KMS-11 (cell line): ENCODE measurements around the gene SLC9A9.

ENCODE experiments used
- H2AFZ ChIP-seq: fragments of 200-600 bp; sonication (generic); 2 replicates; pipeline ENCODE4 v1.6.1; 2016; ENCODE audit warnings: antibody characterized with exemption, mixed run types, low read depth
- H3K27ac ChIP-seq: fragments of 200-600 bp; sonication (generic); 2 replicates; pipeline ENCODE4 v1.6.1; 2016; ENCODE audit warnings: mild to moderate bottlenecking, mixed run types
- H3K27me3 ChIP-seq: fragments of 200-600 bp; sonication (generic); 2 replicates; pipeline ENCODE4 v1.6.1; 2017; ENCODE audit warnings: mild to moderate bottlenecking, low read depth, mixed run types, moderate library complexity; ENCODE audit not compliant: insufficient read depth
- H3K36me3 ChIP-seq: fragments of 200-600 bp; sonication (generic); 2 replicates; pipeline ENCODE4 v1.6.1; 2017; ENCODE audit warnings: mild to moderate bottlenecking, mixed run types; ENCODE audit not compliant: insufficient read depth
- H3K4me1 ChIP-seq: fragments of 200-600 bp; sonication (generic); 2 replicates; pipeline ENCODE4 v1.6.1; 2016; ENCODE audit warnings: mild to moderate bottlenecking, low read depth, mixed run types; ENCODE audit not compliant: poor library complexity, severe bottlenecking
- H3K4me2 ChIP-seq: fragments of 200-600 bp; sonication (generic); 2 replicates; pipeline ENCODE4 v1.7.0; 2016; ENCODE audit warnings: mild to moderate bottlenecking, mixed run types
- H3K4me3 ChIP-seq: fragments of 200-600 bp; sonication (generic); IDR thresholded peaks from 2 replicates; pipeline ENCODE4 v1.6.1; 2017; ENCODE audit warnings: low read depth, low read length, mixed read lengths; ENCODE audit not compliant: insufficient read depth
- H3K79me2 ChIP-seq: fragments of 200-600 bp; sonication (generic); 2 replicates; pipeline ENCODE4 v1.6.1; 2016; ENCODE audit warnings: low read depth, mixed run types; ENCODE audit not compliant: insufficient read depth
- H3K9ac ChIP-seq: fragments of 200-600 bp; sonication (generic); 2 replicates; pipeline ENCODE4 v1.6.1; 2016; ENCODE audit warnings: mild to moderate bottlenecking, mixed run types
- H4K20me1 ChIP-seq: fragments of 200-600 bp; sonication (generic); 2 replicates; pipeline ENCODE4 v1.6.1; 2016; ENCODE audit warnings: mild to moderate bottlenecking, mixed run types; ENCODE audit not compliant: insufficient read depth
- TF ChIP-seq, protein P1 (sequence below): fragments of 200-600 bp; sonication (generic); conservative IDR thresholded peaks from 2 replicates; pipeline ENCODE4 v1.6.1; 2017; ENCODE audit warnings: low read depth, mild to moderate bottlenecking, antibody characterized with exemption, low read length, moderate library complexity, mixed read lengths

Gene SLC9A9

DNA sequence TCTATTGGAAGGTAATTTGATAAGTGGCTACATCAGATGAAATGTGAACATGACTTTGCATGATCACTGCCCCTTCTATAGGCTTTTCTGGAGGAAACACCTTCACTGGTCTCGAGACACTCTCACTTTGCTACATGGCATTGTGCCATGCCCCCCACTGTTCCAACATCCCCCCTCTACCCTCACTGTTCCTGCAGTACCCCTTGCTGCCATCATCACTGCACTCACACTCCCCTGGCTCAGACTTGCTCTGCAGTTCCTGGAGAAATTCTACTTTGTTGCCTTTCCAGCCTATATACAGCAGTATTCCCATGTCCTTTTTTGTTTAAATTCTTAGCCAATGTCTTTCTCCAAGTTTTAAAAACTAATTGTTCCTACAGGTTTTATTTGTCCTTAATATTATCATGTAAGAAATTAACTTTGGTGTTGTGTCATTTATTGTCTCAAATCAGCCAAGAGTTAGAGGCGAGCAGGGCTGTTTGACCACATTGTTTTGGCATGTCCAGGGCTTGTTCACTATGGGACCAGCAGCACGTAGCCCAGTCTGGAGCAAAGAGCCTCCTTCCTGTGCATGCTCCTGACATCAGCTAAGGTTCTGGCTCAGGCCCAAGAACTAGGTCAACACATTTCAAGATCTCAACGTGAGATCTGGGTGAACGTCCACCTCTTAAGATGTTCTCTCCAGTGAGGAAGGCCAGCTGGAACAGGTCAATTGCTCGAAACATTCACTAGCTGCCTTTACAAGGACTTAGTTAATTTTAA lies 246.4 kb downstream of the SLC9A9 start:
- H2AFZ ChIP-seq, result no peak overlapping the region
- no peaks in the 10 kb centered on the region for H3K4me1 ChIP-seq
- H3K4me2 ChIP-seq, result no peak overlapping the region
- H4K20me1 ChIP-seq, result no peaks in the 10 kb centered on the region
- no peak overlapping the region for H3K4me3 ChIP-seq
- H3K79me2 ChIP-seq, result no peaks in the 10 kb centered on the region
- TF ChIP-seq, protein P1, sequence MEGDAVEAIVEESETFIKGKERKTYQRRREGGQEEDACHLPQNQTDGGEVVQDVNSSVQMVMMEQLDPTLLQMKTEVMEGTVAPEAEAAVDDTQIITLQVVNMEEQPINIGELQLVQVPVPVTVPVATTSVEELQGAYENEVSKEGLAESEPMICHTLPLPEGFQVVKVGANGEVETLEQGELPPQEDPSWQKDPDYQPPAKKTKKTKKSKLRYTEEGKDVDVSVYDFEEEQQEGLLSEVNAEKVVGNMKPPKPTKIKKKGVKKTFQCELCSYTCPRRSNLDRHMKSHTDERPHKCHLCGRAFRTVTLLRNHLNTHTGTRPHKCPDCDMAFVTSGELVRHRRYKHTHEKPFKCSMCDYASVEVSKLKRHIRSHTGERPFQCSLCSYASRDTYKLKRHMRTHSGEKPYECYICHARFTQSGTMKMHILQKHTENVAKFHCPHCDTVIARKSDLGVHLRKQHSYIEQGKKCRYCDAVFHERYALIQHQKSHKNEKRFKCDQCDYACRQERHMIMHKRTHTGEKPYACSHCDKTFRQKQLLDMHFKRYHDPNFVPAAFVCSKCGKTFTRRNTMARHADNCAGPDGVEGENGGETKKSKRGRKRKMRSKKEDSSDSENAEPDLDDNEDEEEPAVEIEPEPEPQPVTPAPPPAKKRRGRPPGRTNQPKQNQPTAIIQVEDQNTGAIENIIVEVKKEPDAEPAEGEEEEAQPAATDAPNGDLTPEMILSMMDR, result no peak
- no peaks in the 10 kb centered on the region for H3K36me3 ChIP-seq
- H3K27me3 ChIP-seq, result no peaks in the 10 kb centered on the region
- H3K27ac ChIP-seq, result no peak overlapping the region
- H3K9ac ChIP-seq, result no peak overlapping the region

DNA sequence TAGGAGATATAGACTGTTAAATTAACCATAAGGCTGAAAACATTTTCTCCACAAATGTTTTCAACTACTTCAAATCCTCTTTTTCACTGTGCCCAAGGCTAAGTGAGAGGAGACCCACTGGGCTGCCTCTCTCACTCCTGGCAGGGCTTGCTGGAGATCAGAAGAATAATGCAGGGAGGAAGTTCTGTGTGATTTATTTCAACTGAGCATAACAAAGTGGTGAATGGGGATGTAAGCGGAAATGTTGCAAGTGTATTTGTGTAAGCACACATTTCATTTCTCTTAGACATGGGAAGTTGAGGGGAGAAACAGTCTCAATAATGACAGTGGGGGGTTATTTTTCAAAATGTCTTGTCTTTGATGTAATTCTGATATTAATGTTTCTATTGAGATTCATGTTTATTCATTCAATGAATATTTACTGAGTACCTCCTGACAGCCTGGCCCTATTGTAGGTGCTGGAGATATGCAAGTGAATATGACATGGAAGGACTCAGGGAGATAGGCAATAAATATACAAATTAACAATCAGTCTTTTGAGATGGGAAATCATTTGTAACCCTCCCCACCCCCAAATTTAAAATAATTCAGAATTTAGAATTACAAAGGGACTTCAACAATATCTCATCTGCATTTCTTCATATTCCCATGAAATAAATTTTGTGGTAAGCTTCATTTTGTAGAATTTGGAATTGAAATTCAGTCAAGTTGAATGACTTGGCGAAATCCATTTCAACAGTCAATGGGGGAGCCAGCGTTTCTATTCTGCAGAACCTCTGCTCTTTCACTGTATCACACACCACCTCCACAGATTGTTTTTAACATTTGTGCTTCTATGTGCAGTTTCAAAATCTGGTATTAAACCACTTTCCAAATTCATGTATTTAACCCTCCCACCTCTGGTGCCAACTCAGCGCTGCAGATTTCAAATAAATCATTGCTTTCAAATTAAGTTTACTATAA lies 247.2 kb downstream of the SLC9A9 start:
- no peak overlapping the region for H3K9ac ChIP-seq
- no peak overlapping the region for H3K27ac ChIP-seq
- no peaks in the 10 kb centered on the region for H3K4me1 ChIP-seq
- no peaks in the 10 kb centered on the region for H3K27me3 ChIP-seq
- no peaks in the 10 kb centered on the region for H3K79me2 ChIP-seq
- no peaks in the 10 kb centered on the region for H3K36me3 ChIP-seq
- TF ChIP-seq, protein P1, result no peak
- H3K4me2 ChIP-seq, result no peak overlapping the region
- no peaks in the 10 kb centered on the region for H4K20me1 ChIP-seq
- no peak overlapping the region for H2AFZ ChIP-seq
- H3K4me3 ChIP-seq, result no peak overlapping the region

- no peaks in the 10 kb centered on the region for H3K36me3 ChIP-seq
- H2AFZ ChIP-seq, result no peak overlapping the region
- no peak overlapping the region for H3K4me3 ChIP-seq
- no peak overlapping the region for H3K27ac ChIP-seq
- H3K4me2 ChIP-seq, result no peak overlapping the region
- no peak overlapping the region for H3K9ac ChIP-seq
- H4K20me1 ChIP-seq, result no peaks in the 10 kb centered on the region
- TF ChIP-seq, protein P1, result no peak
- no peaks in the 10 kb centered on the region for H3K79me2 ChIP-seq
- H3K27me3 ChIP-seq, result no peaks in the 10 kb centered on the region
- no peaks in the 10 kb centered on the region for H3K4me1 ChIP-seq
These were observed 250.3 kb downstream of the SLC9A9 start for GRCh38 chr3:143597774-143598652.

DNA sequence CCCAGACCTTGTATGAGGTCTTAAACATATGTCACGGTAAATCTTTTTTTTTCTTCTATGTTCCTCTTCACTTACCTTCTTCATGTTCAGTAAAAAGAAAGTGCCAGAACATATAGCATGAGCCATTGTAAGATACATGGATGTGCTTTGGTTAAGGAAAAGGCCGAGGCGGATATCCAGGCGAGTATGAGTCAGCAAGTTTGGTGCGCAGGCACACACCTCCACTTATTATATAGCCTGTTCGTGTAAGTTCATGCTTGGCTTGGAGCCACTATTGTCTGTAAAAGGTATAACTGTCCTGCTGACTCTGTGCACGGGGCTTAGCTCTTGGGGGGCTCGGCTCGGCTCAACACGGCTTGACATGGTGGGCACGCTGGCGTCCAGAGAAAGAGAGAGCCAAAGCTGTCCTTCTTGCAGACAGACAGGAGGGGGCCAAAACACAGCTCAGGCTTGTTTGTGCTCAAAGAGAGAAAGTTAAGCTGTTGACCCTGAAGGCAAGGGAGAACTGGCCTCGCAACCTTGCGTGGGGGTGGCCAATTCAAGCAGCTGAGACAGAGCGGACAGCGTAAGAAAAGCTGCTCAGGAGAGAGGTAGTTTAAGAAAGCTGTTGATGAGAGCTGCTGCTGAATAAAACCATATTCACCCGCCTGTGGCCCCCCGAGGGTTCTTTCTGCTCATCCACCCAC lies 251.2 kb downstream of the SLC9A9 start:
- H2AFZ ChIP-seq, result no peak overlapping the region
- H3K9ac ChIP-seq, result no peak overlapping the region
- H3K4me3 ChIP-seq, result no peak overlapping the region
- no peaks in the 10 kb centered on the region for H3K36me3 ChIP-seq
- no peaks in the 10 kb centered on the region for H3K79me2 ChIP-seq
- no peak overlapping the region for H3K4me2 ChIP-seq
- H3K4me1 ChIP-seq, result no peaks in the 10 kb centered on the region
- no peak overlapping the region for H3K27ac ChIP-seq
- H4K20me1 ChIP-seq, result no peaks in the 10 kb centered on the region
- TF ChIP-seq, protein P1, result no peak
- H3K27me3 ChIP-seq, result no peaks in the 10 kb centered on the region
